ENCODE data around the gene PP2D1. TPM values are rescaled to one million over a fixed set of nuclear protein-coding genes. Genes with fewer than 3 reads are reported as not detected.
"Not testable (repeated sequence)": the region's sequence is repeated elsewhere in the genome, so short reads cannot be mapped to it uniquely, and the experiment has no call there.

Gene PP2D1
- total RNA-seq, 1 experiment from 2014 or later, result not detected

DNA sequence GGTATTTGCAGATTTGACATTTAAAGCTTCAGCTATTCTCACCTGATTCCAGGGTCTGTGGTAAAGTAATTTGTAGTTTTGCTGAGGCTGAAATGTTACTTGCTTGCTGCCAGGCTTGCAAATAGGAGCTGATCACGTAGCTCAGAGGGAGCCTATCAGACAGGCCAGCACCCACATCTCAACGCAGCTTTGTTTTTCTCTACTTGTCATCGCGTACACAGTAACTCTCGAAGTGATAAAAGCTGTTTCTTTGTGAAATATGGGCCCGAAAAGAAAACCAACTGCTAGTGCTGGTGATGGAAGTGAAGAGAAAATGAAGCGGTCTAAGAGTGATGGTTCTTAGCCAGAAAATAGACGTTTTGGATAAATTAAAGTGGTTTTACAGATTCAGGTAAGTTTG lies 41.7 kb downstream of the PP2D1 start:
- peaks cover 13% of the 10 kb centered on the region for H3K4me1 ChIP-seq (ENCODE audit: low read length)
- peaks cover 6% of the 10 kb centered on the region; the same call in 1 of the 2 replicates for H3K36me3 ChIP-seq (ENCODE audit: insufficient read depth, low read length)
- no peak for DNase-seq
- H3K27me3 ChIP-seq (ENCODE audit: low read length), result no peaks in the 10 kb centered on the region
- H3K4me3 ChIP-seq (ENCODE audit: low read length), result no peak overlapping the region
- no peak overlapping the region for H3K27ac ChIP-seq (ENCODE audit: low read length)
- H3K9me2 ChIP-seq (replicated peaks; ENCODE audit: insufficient read depth, low read length), result no peaks in the 10 kb centered on the region
- peaks cover 90% of the 10 kb centered on the region for H3K79me2 ChIP-seq (ENCODE audit: low read length)
- H3K4me2 ChIP-seq (ENCODE audit: low read depth, low read length, poor library complexity, severe bottlenecking), result no peak overlapping the region
- H4K20me1 ChIP-seq (ENCODE audit: insufficient read depth, low read depth, low read length), result 0 out of 2 replicates have a peak, but pooled peaks cover 8% of the 10 kb centered on the region
- H3K9ac ChIP-seq (ENCODE audit: low read length), result no peak overlapping the region
- H2AFZ ChIP-seq (ENCODE audit: low read length), result no peak overlapping the region
- H3K9me3 ChIP-seq (ENCODE audit: low read length), result no peaks in the 10 kb centered on the region

DNA sequence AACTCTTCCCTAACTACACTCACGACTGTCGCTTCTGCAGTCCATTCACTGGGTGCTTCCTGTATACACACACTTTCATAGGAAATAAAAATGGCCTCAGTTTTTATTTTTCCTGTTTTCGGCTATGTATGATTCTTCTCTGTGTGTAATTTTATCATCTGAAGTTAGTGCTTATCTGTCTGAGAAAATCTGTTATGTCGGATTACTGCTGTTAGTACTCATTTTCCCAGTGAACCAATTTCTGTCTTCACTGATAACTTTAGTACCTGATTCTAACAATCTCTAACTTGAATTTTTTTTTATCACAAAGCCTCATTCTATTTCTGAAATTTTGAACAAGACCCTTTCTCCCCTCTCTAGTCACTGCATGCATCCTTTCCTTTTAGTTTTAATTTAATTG lies 44.3 kb downstream of the PP2D1 start:
- H3K9me3 ChIP-seq (ENCODE audit: low read length), result no peaks in the 10 kb centered on the region
- H3K9ac ChIP-seq (ENCODE audit: low read length), result no peak overlapping the region
- no peak for DNase-seq
- H3K79me2 ChIP-seq (ENCODE audit: low read length), result peaks cover 98% of the 10 kb centered on the region
- H3K27ac ChIP-seq (ENCODE audit: low read length), result no peak overlapping the region
- H3K4me3 ChIP-seq (ENCODE audit: low read length), result no peak overlapping the region
- H3K36me3 ChIP-seq (ENCODE audit: insufficient read depth, low read length), result peaks cover 4% of the 10 kb centered on the region; the same call in 1 of the 2 replicates
- H4K20me1 ChIP-seq (ENCODE audit: insufficient read depth, low read depth, low read length), result 0 out of 2 replicates have a peak, but pooled peaks cover 8% of the 10 kb centered on the region
- H2AFZ ChIP-seq (ENCODE audit: low read length), result no peak overlapping the region
- no peaks in the 10 kb centered on the region for H3K27me3 ChIP-seq (ENCODE audit: low read length)
- no peak overlapping the region for H3K4me2 ChIP-seq (ENCODE audit: low read depth, low read length, poor library complexity, severe bottlenecking)
- peaks cover 13% of the 10 kb centered on the region for H3K4me1 ChIP-seq (ENCODE audit: low read length)
- no peaks in the 10 kb centered on the region for H3K9me2 ChIP-seq (replicated peaks; ENCODE audit: insufficient read depth, low read length)

GRCh38 chr3:19967208-19967607 lies 44.9 kb downstream of the PP2D1 start:
- H2AFZ ChIP-seq (ENCODE audit: low read length), result no peak overlapping the region
- H4K20me1 ChIP-seq (ENCODE audit: insufficient read depth, low read depth, low read length), result 0 out of 2 replicates have a peak, but pooled peaks cover 8% of the 10 kb centered on the region
- H3K9me2 ChIP-seq (replicated peaks; ENCODE audit: insufficient read depth, low read length), result no peaks in the 10 kb centered on the region
- no peak overlapping the region for H3K4me3 ChIP-seq (ENCODE audit: low read length)
- peaks cover 4% of the 10 kb centered on the region; the same call in 1 of the 2 replicates for H3K36me3 ChIP-seq (ENCODE audit: insufficient read depth, low read length)
- no peaks in the 10 kb centered on the region for H3K27me3 ChIP-seq (ENCODE audit: low read length)
- no peak overlapping the region for H3K9ac ChIP-seq (ENCODE audit: low read length)
- no peak for DNase-seq
- H3K27ac ChIP-seq (ENCODE audit: low read length), result no peak overlapping the region
- peaks cover 98% of the 10 kb centered on the region for H3K79me2 ChIP-seq (ENCODE audit: low read length)
- H3K4me2 ChIP-seq (ENCODE audit: low read depth, low read length, poor library complexity, severe bottlenecking), result no peak overlapping the region
- H3K4me1 ChIP-seq (ENCODE audit: low read length), result peaks cover 13% of the 10 kb centered on the region
- H3K9me3 ChIP-seq (ENCODE audit: low read length), result no peaks in the 10 kb centered on the region

DNA sequence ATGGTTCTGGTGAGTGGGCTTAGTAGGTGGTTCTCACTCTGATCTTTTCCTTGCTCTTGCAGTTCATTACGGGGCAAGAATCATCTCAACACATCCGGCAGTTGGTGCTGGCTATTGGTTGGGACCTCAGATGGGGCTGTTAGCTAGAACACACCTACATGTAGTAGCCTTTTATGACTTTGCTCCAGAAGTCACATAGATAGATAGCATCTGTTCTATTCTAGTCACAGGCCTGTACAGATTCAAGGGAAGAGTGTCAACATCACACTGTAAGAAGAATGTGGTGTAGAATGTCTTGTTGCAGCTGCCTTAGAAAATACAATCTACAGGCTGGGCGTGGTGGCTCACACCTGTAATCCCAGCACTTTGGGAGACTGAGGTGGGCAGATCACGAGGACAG lies 50.1 kb downstream of the PP2D1 start:
- Histone ChIP-seq H2AFZ (ENCODE audit: low read length) (no peak overlapping the region), H3K9me3 (ENCODE audit: low read length) (no peaks in the 10 kb centered on the region), H3K4me1 (ENCODE audit: low read length) (peaks cover 13% of the 10 kb centered on the region), H3K79me2 (ENCODE audit: low read length) (peaks cover 99% of the 10 kb centered on the region), H3K9me2 (replicated peaks; ENCODE audit: insufficient read depth, low read length) (no peaks in the 10 kb centered on the region), H3K4me2 (ENCODE audit: low read depth, low read length, poor library complexity, severe bottlenecking) (no peak overlapping the region), H3K27ac (ENCODE audit: low read length) (no peak overlapping the region), H3K9ac (ENCODE audit: low read length) (no peak overlapping the region), H3K4me3 (ENCODE audit: low read length) (no peak overlapping the region), H3K36me3 (ENCODE audit: insufficient read depth, low read length) (no peaks in the 10 kb centered on the region; the same call in 1 of the 2 replicates), H4K20me1 (ENCODE audit: insufficient read depth, low read depth, low read length) (0 out of 2 replicates have a peak, but pooled peaks cover 8% of the 10 kb centered on the region), H3K27me3 (ENCODE audit: low read length) (no peaks in the 10 kb centered on the region)
- no peak for DNase-seq

DNA sequence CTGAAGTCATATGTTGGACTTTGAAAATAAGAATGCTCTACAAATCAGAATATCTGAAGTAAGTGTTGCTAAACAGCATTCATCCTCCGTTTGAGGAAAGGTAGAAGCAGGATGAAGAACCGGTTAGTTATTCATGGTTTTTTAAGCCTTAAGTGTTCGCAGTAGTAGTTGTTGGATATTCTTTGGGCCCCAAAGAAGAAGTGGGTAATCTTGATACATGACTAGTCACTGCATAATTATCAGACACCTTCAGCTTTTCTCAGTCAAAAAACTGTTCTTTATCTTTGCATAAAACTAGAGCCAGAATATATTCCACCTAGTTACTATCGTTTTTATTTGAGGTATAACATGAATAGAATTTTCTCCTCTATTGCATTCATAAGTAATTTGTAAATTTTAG lies 51.4 kb downstream of the PP2D1 start:
- no peaks in the 10 kb centered on the region for H3K9me2 ChIP-seq (replicated peaks; ENCODE audit: insufficient read depth, low read length)
- H3K9ac ChIP-seq (ENCODE audit: low read length), result no peak overlapping the region
- no peak overlapping the region for H3K4me3 ChIP-seq (ENCODE audit: low read length)
- H2AFZ ChIP-seq (ENCODE audit: low read length), result no peak overlapping the region
- no peaks in the 10 kb centered on the region for H3K27me3 ChIP-seq (ENCODE audit: low read length)
- peaks cover 99% of the 10 kb centered on the region for H3K79me2 ChIP-seq (ENCODE audit: low read length)
- peaks cover 10% of the 10 kb centered on the region; the same call in 1 of the 2 replicates for H3K36me3 ChIP-seq (ENCODE audit: insufficient read depth, low read length)
- H3K4me1 ChIP-seq (ENCODE audit: low read length), result peaks cover 3% of the 10 kb centered on the region; the same call in 1 of the 2 replicates
- no peak for DNase-seq
- 0 out of 2 replicates have a peak, but pooled peaks cover 8% of the 10 kb centered on the region for H4K20me1 ChIP-seq (ENCODE audit: insufficient read depth, low read depth, low read length)
- no peak overlapping the region for H3K4me2 ChIP-seq (ENCODE audit: low read depth, low read length, poor library complexity, severe bottlenecking)
- no peaks in the 10 kb centered on the region for H3K9me3 ChIP-seq (ENCODE audit: low read length)
- no peak overlapping the region for H3K27ac ChIP-seq (ENCODE audit: low read length)

- Histone ChIP-seq H3K79me2 (ENCODE audit: low read length) (peaks cover 99% of the 10 kb centered on the region), H2AFZ (ENCODE audit: low read length) (no peak overlapping the region), H3K4me1 (ENCODE audit: low read length) (no peaks in the 10 kb centered on the region), H3K27ac (ENCODE audit: low read length) (no peak overlapping the region), H3K9me3 (ENCODE audit: low read length) (no peaks in the 10 kb centered on the region), H3K4me3 (ENCODE audit: low read length) (no peak overlapping the region), H3K36me3 (ENCODE audit: insufficient read depth, low read length) (peaks cover 16% of the 10 kb centered on the region; the same call in 1 of the 2 replicates), H4K20me1 (ENCODE audit: insufficient read depth, low read depth, low read length) (0 out of 2 replicates have a peak, but pooled peaks cover 8% of the 10 kb centered on the region), H3K9ac (ENCODE audit: low read length) (no peak overlapping the region), H3K9me2 (replicated peaks; ENCODE audit: insufficient read depth, low read length) (no peaks in the 10 kb centered on the region), H3K27me3 (ENCODE audit: low read length) (no peaks in the 10 kb centered on the region), H3K4me2 (ENCODE audit: low read depth, low read length, poor library complexity, severe bottlenecking) (no peak overlapping the region)
- no peak for DNase-seq
These were observed 52.6 kb downstream of the PP2D1 start for GRCh38 chr3:19959505-19959904.

DNA sequence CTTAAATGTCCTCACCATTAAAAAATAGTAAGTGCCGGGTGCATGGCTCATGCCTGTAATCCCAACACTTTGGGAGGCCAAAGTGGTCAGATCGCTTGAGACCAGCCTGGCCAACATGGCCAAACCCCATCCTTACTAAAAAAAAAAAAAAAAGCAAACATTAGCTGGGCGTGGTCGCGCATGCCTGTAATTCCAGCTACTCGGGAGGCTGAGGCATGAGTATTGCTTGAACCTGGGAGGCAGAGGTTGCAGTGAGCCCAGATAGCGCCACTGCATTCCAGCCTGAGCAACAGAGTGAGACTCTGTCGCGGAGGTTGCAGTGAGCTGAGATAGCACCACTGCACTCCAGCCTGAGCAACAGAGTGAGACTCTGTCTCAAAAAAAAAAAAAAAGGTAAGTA lies 54.7 kb downstream of the PP2D1 start:
- not testable (repeated sequence) for H3K4me3 ChIP-seq (ENCODE audit: low read length); H3K9me2 ChIP-seq (replicated peaks; ENCODE audit: insufficient read depth, low read length); H2AFZ ChIP-seq (ENCODE audit: low read length); H3K9ac ChIP-seq (ENCODE audit: low read length); H3K4me1 ChIP-seq (ENCODE audit: low read length); H3K9me3 ChIP-seq (ENCODE audit: low read length); H3K4me2 ChIP-seq (ENCODE audit: low read depth, low read length, poor library complexity, severe bottlenecking); H3K27ac ChIP-seq (ENCODE audit: low read length); H3K27me3 ChIP-seq (ENCODE audit: low read length); H4K20me1 ChIP-seq (ENCODE audit: insufficient read depth, low read depth, low read length); DNase-seq
- Histone ChIP-seq H3K36me3 (ENCODE audit: insufficient read depth, low read length) (peaks cover 26% of the 10 kb centered on the region; the same call in 1 of the 2 replicates), H3K79me2 (ENCODE audit: low read length) (peaks cover 99% of the 10 kb centered on the region)

DNA sequence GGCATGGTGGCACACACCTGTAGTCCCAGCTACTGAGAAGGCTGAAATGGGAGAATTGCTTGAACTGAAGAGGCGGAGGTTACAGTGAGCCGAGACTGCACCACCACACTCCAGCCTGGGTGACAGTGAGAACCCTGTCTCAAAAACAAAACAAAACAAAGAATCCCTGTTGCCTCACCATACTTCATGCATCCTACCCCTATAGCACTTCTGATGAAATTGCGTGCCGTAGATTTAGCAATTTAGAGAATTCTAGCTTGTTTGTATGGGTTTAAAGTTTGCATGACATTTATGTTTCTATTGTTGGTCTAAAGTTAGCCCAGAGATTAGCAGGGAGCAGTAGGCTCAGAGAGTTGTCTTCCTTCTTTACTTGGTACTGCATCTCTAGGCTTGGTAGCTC lies 57.4 kb downstream of the PP2D1 start:
- no peaks in the 10 kb centered on the region for H4K20me1 ChIP-seq (ENCODE audit: insufficient read depth, low read depth, low read length)
- no peak overlapping the region for H3K4me2 ChIP-seq (ENCODE audit: low read depth, low read length, poor library complexity, severe bottlenecking)
- H2AFZ ChIP-seq (ENCODE audit: low read length), result no peak overlapping the region
- peaks cover 7% of the 10 kb centered on the region for H3K4me1 ChIP-seq (ENCODE audit: low read length)
- H3K4me3 ChIP-seq (ENCODE audit: low read length), result no peak overlapping the region
- H3K27me3 ChIP-seq (ENCODE audit: low read length), result no peaks in the 10 kb centered on the region
- no peaks in the 10 kb centered on the region for H3K9me2 ChIP-seq (replicated peaks; ENCODE audit: insufficient read depth, low read length)
- H3K79me2 ChIP-seq (ENCODE audit: low read length), result peaks cover 99% of the 10 kb centered on the region
- H3K36me3 ChIP-seq (ENCODE audit: insufficient read depth, low read length), result peaks cover 34% of the 10 kb centered on the region; the same call in 1 of the 2 replicates
- H3K9ac ChIP-seq (ENCODE audit: low read length), result no peak overlapping the region
- H3K9me3 ChIP-seq (ENCODE audit: low read length), result no peaks in the 10 kb centered on the region
- DNase-seq, result no peak
- H3K27ac ChIP-seq (ENCODE audit: low read length), result no peak overlapping the region
